Stomach (tissue), 9 donors: ENCODE measurements around the gene PDPN. TPM values are rescaled to one million over a fixed set of nuclear protein-coding genes. Genes with fewer than 3 reads are reported as not detected.

ENCODE experiments used
- DNase-seq, 2 donors: peaks; one replicate each; pipeline versions ENCODE4 v3.0.0 to v3.0.0-alpha.2; 2013 to 2019
- H3K27ac ChIP-seq, 5 donors: fragments of 200-600 bp in 4 of 5; sonication (generic) in 4 of 5; one replicate each; pipeline ENCODE4 v1.5.1; 2013 to 2019; ENCODE audit warnings: mild to moderate bottlenecking in 1 of 5, moderate library complexity in 1 of 5
- H3K27me3 ChIP-seq, 3 donors: fragments of 200-600 bp; sonication (generic); one replicate each; pipeline ENCODE4 v1.5.1; 2017 to 2019; ENCODE audit warnings: mixed run types in 1 of 3
- H3K36me3 ChIP-seq, 4 donors: fragments of 200-600 bp; sonication (generic); 1 replicate in 3 of 4; 2 replicates in 1 of 4; pipeline ENCODE4 v1.5.1; 2016 to 2019
- H3K4me1 ChIP-seq, 4 donors: fragments of 200-600 bp; sonication (generic); one replicate each; pipeline ENCODE4 v1.5.1; 2016 to 2019
- H3K4me3 ChIP-seq, 4 donors: fragments of 200-600 bp; sonication (generic) in 3 of 4; one replicate each; pipeline ENCODE4 v1.5.1; 2016 to 2019; ENCODE audit warnings: mild to moderate bottlenecking in 1 of 4
- H3K9me3 ChIP-seq, 4 donors: fragments of 200-600 bp; sonication (generic); one replicate each; pipeline ENCODE4 v1.5.1; 2016 to 2019
- CTCF ChIP-seq, 7 experiments: fragments of 450-650 bp in 4 of 7; fragments of 200-600 bp in 3 of 7; sonication (generic) in 3 of 7; IDR thresholded peaks; one replicate each; pipeline ENCODE4 v1.5.1; 2016 to 2019; ENCODE audit warnings: antibody characterized with exemption in 7 of 7, control low read depth in 2 of 7, mild to moderate bottlenecking in 1 of 7
- EP300 ChIP-seq: sonication (generic); formaldehyde crosslinking; IDR thresholded peaks from one replicate; pipeline ENCODE4 v1.6.1; 2017; ENCODE audit warnings: antibody characterized with exemption
- POLR2A ChIP-seq, 4 donors: fragments of 450-650 bp; IDR thresholded peaks; one replicate each; pipeline ENCODE4 v1.6.1; 2016; ENCODE audit warnings: antibody characterized with exemption in 4 of 4, control low read depth in 2 of 4, mild to moderate bottlenecking in 1 of 4, moderate library complexity in 1 of 4
- POLR2AphosphoS5 ChIP-seq, 3 donors: sonication (generic); formaldehyde crosslinking; IDR thresholded peaks; one replicate each; pipeline ENCODE4 v1.6.1; 2016; ENCODE audit warnings: antibody characterized with exemption in 3 of 3
- WGBS, 5 donors: extraction: QIAGEN DNeasy Blood & Tissue Kit in 3 of 5; methylation state at CpG; one replicate each; pipeline versions ENCODE4 v1.1.5 to v1.1.7; 2013 to 2018; 5-methylcytosine and 5-hydroxymethylcytosine counted together
- intact Hi-C: fragments of 100-400 bp; cut with DNase I; formaldehyde crosslinking; loops from one replicate; pipeline ENCODE4 v1.15.1; 2023; ENCODE audit warnings: low total_unique reads
- polyA plus RNA-seq, 3 donors: library from polyadenylated mRNA; stranded (reverse); fragments of 200-250 nt; gene quantifications; one replicate each; pipeline ENCODE4 v1.2.3, GENCODE V29; 2013
- total RNA-seq, 5 donors: library from RNA; depleted of rRNA; stranded (reverse); fragments of >200 nt; gene quantifications; one replicate each; pipeline versions ENCODE4 v1.1.0 to v1.2.3, GENCODE V29; 2014 to 2016
- donor health status: healthy with polysubstance abuse.
- donor health status: Bipolar disorder and iron deficiency.
- donor health status: healthy.

The PDPN gene
- total and polyA plus RNA-seq, 8 donors: 2.9 to 37.4 (median 24.4) TPM; not detected in 1

GRCh38 chr1:13573586-13573985 lies 10.0 kb upstream of the PDPN start:
- peaks cover 0 to 39% (median 6%) of the 10 kb centered on the region in 3 donors for H3K27me3 ChIP-seq
- no peak overlapping the region for H3K27ac ChIP-seq
- DNase-seq: no peak
- TF ChIP-seq POLR2A (IDR thresholded peaks at IDR 0.05) (no peak), POLR2AphosphoS5 (IDR thresholded peaks at IDR 0.05) (no peak), CTCF (IDR thresholded peaks at IDR 0.05) (no peak), EP300 (no peak)
- H3K4me1 ChIP-seq: no peaks in the 10 kb centered on the region
- H3K4me3 ChIP-seq: no peak overlapping the region
- no peaks in the 10 kb centered on the region for H3K36me3 ChIP-seq
- no peaks in the 10 kb centered on the region for H3K9me3 ChIP-seq
- 44 to 65% (median 61%) methylated on average over 4 of the region's 4 CpGs for WGBS, 5 donors
- intact Hi-C loops: no loop called here

GRCh38 chr1:13576926-13577325 lies 6.7 kb upstream of the PDPN start:
- TF ChIP-seq EP300 (no peak), POLR2A (IDR thresholded peaks at IDR 0.05) (no peak), CTCF (IDR thresholded peaks at IDR 0.05) (no peak), POLR2AphosphoS5 (IDR thresholded peaks at IDR 0.05) (no peak)
- intact Hi-C loops: no loop called here

GRCh38 chr1:13577846-13578245 lies 5.8 kb upstream of the PDPN start:
- Histone ChIP-seq H3K27me3 (peaks cover 0 to 61% (median 26%) of the 10 kb centered on the region in 3 donors), H3K27ac (no peak overlapping the region), H3K4me1 (no peaks in the 10 kb centered on the region), H3K4me3 (no peak overlapping the region), H3K9me3 (no peaks in the 10 kb centered on the region), H3K36me3 (no peaks in the 10 kb centered on the region)
- intact Hi-C loops: no loop called here
- no peak for TF ChIP-seq CTCF (IDR thresholded peaks at IDR 0.05)
- TF ChIP-seq POLR2AphosphoS5 (IDR thresholded peaks at IDR 0.05): no peak
- TF ChIP-seq EP300: no peak
- TF ChIP-seq POLR2A (IDR thresholded peaks at IDR 0.05): no peak
- WGBS, 5 donors: 52 to 69% (median 66%) methylated on average over 8 of the region's 8 CpGs
- DNase-seq: no peak

More at GRCh38 chr1:13576926-13577325, 6.7 kb upstream of the PDPN start:
- DNase-seq: no peak
- H3K27me3 ChIP-seq: peaks cover 0 to 52% (median 17%) of the 10 kb centered on the region in 3 donors
- no peaks in the 10 kb centered on the region for H3K9me3 ChIP-seq
- no peaks in the 10 kb centered on the region for H3K36me3 ChIP-seq
- WGBS, 5 donors: 61 to 83% (median 78%) methylated on average over 6 to 11 of the region's 11 CpGs
- H3K4me3 ChIP-seq: no peak overlapping the region
- H3K27ac ChIP-seq: no peak overlapping the region
- H3K4me1 ChIP-seq: no peaks in the 10 kb centered on the region

- no peaks in the 10 kb centered on the region for H3K36me3 ChIP-seq
- no peaks in the 10 kb centered on the region for H3K9me3 ChIP-seq
- no peak overlapping the region for H3K27ac ChIP-seq
- peaks cover 0 to 11% (median 3%) of the 10 kb centered on the region in 4 donors for H3K4me1 ChIP-seq
- peaks cover 0 to 90% (median 50%) of the 10 kb centered on the region in 3 donors for H3K27me3 ChIP-seq
- WGBS, 5 donors: 80 to 91% (median 82%) methylated on average over 5 of the region's 5 CpGs
- intact Hi-C loops: no loop called here
- no peak overlapping the region for H3K4me3 ChIP-seq
- DNase-seq: no peak
- TF ChIP-seq EP300: no peak
- no peak for TF ChIP-seq POLR2AphosphoS5 (IDR thresholded peaks at IDR 0.05)
- TF ChIP-seq CTCF (IDR thresholded peaks at IDR 0.05): no peak
- no peak for TF ChIP-seq POLR2A (IDR thresholded peaks at IDR 0.05)
Observed at GRCh38 chr1:13581446-13581845, 2.2 kb upstream of the PDPN start.
